Pancreas (tissue), 10 donors: ENCODE data around the gene ABCC9. TPM values are rescaled to one million over a fixed set of nuclear protein-coding genes. Genes with fewer than 3 reads are reported as not detected.
"Not testable (repeated sequence)": the region's sequence is repeated elsewhere in the genome, so short reads cannot be mapped to it uniquely, and the experiment has no call there.

Experiments used
- ATAC-seq, 4 donors: fragments of 200-7000 bp; cut with Tn5 transposase; one replicate each; pipeline versions ENCODE4 v1.8.0 to v1.9.1; 2020; ENCODE audit warnings: mild to moderate bottlenecking in 4 of 4, moderate library complexity in 4 of 4
- DNase-seq, 6 donors: peaks; one replicate each; pipeline ENCODE4 v3.0.0-alpha.2; 2020
- FAIRE-seq: peaks from 2 replicates; lab custom pipeline; 2012; peaks lifted over from hg19 to GRCh38; lab: Jason Lieb, UNC
- H3K27ac ChIP-seq, 4 donors: fragments of 200-600 bp; sonication (generic); 1 replicate in 3 of 4; 2 replicates in 1 of 4; pipeline versions ENCODE4 v1.5.0 to v1.8.0; 2020
- H3K27me3 ChIP-seq, 4 donors: fragments of 200-600 bp; one replicate each; pipeline ENCODE4 v1.8.0; 2021
- H3K36me3 ChIP-seq, 3 donors: fragments of 200-600 bp; sonication (generic) in 1 of 3; one replicate each; pipeline versions ENCODE4 v1.5.0 to v1.8.0; 2020 to 2021
- H3K4me1 ChIP-seq, 3 donors: fragments of 200-600 bp; one replicate each; pipeline ENCODE4 v1.8.0; 2021
- H3K4me3 ChIP-seq, 4 donors: fragments of 200-600 bp; sonication (generic) in 2 of 4; one replicate each; pipeline versions ENCODE4 v1.5.0 to v1.8.0; 2020 to 2021
- H3K9me3 ChIP-seq, 4 donors: fragments of 200-600 bp; one replicate each; pipeline ENCODE4 v1.8.0; 2021
- CTCF ChIP-seq, 4 donors: fragments of 200-600 bp; sonication (generic) in 3 of 4; IDR thresholded peaks; one replicate each; pipeline versions ENCODE4 v1.5.0 to v1.8.0; 2021; ENCODE audit warnings: antibody characterized with exemption in 4 of 4
- WGBS, 2 donors: extraction: QIAGEN DNeasy Blood & Tissue Kit; methylation state at CpG; one replicate each; pipeline ENCODE4 v1.1.7; 2013; 5-methylcytosine and 5-hydroxymethylcytosine counted together
- intact Hi-C, 3 donors: fragments of 100-400 bp; cut with DNase I; formaldehyde crosslinking; loops; one replicate each; pipeline versions ENCODE4 v1.11.1 to v1.14.2; 2022
- polyA plus RNA-seq, 2 donors: library from polyadenylated mRNA; stranded (reverse); fragments of 200-250 nt; gene quantifications; one replicate each; pipeline ENCODE4 v1.2.3, GENCODE V29; 2013
- total RNA-seq, 6 donors: library from RNA; stranded (reverse); fragmentation: NEBNext Ultra II Directional in 4 of 6; extraction: Animal tissue kit (Norgen Biotek cat#: 25700) in 4 of 6; gene quantifications; one replicate each; pipeline versions ENCODE4 v1.2.1 to v1.2.4, GENCODE V29; 2021 to 2023
- donor health status: healthy with polysubstance abuse.
- donor health status: DM: no; HTN: no; CAD: no; lungs with moderate emphysema.
- donor health status: DM: no; HTN: no; CAD: no.
- donor health status: control.
- donor health status: control.
- donor health status: Bipolar disorder and iron deficiency.
- donor health status: DM: yes; HTN: yes; CAD: no.
- donor health status: DM: no; HTN: no; CAD: no.
- donor health status: DM: no; HTN: no; CAD: no.
- donor health status: DM: yes; HTN: yes; CAD: no.

Gene ABCC9
- total and polyA plus RNA-seq, 8 donors = 1.4 to 19.3 (median 5.5) TPM

GRCh38 chr12:21813751-21814150 is 127.5 kb downstream of the ABCC9 start:
- no peaks in the 10 kb centered on the region for H3K9me3 ChIP-seq
- no peaks in the 10 kb centered on the region for H3K27me3 ChIP-seq
- no peak overlapping the region for H3K27ac ChIP-seq
- no peak for ATAC-seq
- H3K4me3 ChIP-seq = no peak overlapping the region
- 65 to 72% methylated on average over 3 of the region's 3 CpGs for WGBS, 2 donors
- intact Hi-C loops = no loop called here
- no peak for DNase-seq
- H3K36me3 ChIP-seq = no peaks in the 10 kb centered on the region
- no peak for FAIRE-seq
- TF ChIP-seq CTCF (IDR thresholded peaks at IDR 0.05) = no peak
- peaks cover 0 to under 1% (median 0%) of the 10 kb centered on the region in 3 donors for H3K4me1 ChIP-seq

GRCh38 chr12:21813125-21813524 is 128.1 kb downstream of the ABCC9 start:
- Histone ChIP-seq H3K9me3 (no peaks in the 10 kb centered on the region), H3K4me1 (no peaks in the 10 kb centered on the region), H3K4me3 (no peak overlapping the region), H3K27ac (no peak overlapping the region), H3K36me3 (no peaks in the 10 kb centered on the region), H3K27me3 (no peaks in the 10 kb centered on the region)
- no peak for ATAC-seq
- no peak for FAIRE-seq
- TF ChIP-seq CTCF (IDR thresholded peaks at IDR 0.05) = no peak
- no peak for DNase-seq
- intact Hi-C loops = no loop called here

GRCh38 chr12:21812340-21812739 is 128.9 kb downstream of the ABCC9 start:
- intact Hi-C loops, FAIRE-seq: not testable (repeated sequence)

GRCh38 chr12:21809100-21809499 is 132.1 kb downstream of the ABCC9 start:
- Histone ChIP-seq H3K4me3 (no peak overlapping the region), H3K4me1 (no peaks in the 10 kb centered on the region), H3K27me3 (no peaks in the 10 kb centered on the region), H3K9me3 (no peaks in the 10 kb centered on the region), H3K36me3 (no peaks in the 10 kb centered on the region), H3K27ac (no peak overlapping the region)
- intact Hi-C loops = no loop called here
- no peak for TF ChIP-seq CTCF (IDR thresholded peaks at IDR 0.05)
- no peak for DNase-seq
- ATAC-seq = no peak
- peak; percentile 32 for FAIRE-seq

More at GRCh38 chr12:21812340-21812739, 128.9 kb downstream of the ABCC9 start:
- 92 to 94% methylated on average over 2 of the region's 2 CpGs for WGBS, 2 donors
- H3K27me3 ChIP-seq, H3K9me3 ChIP-seq, H3K36me3 ChIP-seq, DNase-seq, ATAC-seq, H3K4me3 ChIP-seq, H3K27ac ChIP-seq, H3K4me1 ChIP-seq: not testable (repeated sequence)

- intact Hi-C loops = no loop called here
- ATAC-seq = no peak
- no peak for FAIRE-seq
- peaks cover 7 to 9% (median 7%) of the 10 kb centered on the region in 3 donors for H3K4me1 ChIP-seq
- H3K27me3 ChIP-seq = no peaks in the 10 kb centered on the region
- no peak overlapping the region for H3K27ac ChIP-seq
- no peaks in the 10 kb centered on the region for H3K36me3 ChIP-seq
- no peak for TF ChIP-seq CTCF (IDR thresholded peaks at IDR 0.05)
- no peak overlapping the region for H3K4me3 ChIP-seq
- DNase-seq = no peak
- no peaks in the 10 kb centered on the region for H3K9me3 ChIP-seq
These were observed 135.0 kb downstream of the ABCC9 start for GRCh38 chr12:21806255-21806654.
